Transverse colon (tissue), 3 donors: Measurements from ENCODE around the gene RCC2.

Experiments
- EP300 ChIP-seq: sonication (generic); formaldehyde crosslinking; IDR thresholded peaks from one replicate; pipeline ENCODE4 v1.6.1; 2017; ENCODE audit warnings: antibody characterized with exemption, low read depth
- POLR2A ChIP-seq: fragments of 450-650 bp; IDR thresholded peaks from one replicate; pipeline ENCODE4 v1.6.1; 2016; ENCODE audit warnings: antibody characterized with exemption, mild to moderate bottlenecking, moderate library complexity
- TF ChIP-seq, protein P1 (sequence below), 5 experiments: fragments of 200-600 bp in 3 of 5; fragments of 450-650 bp in 2 of 5; sonication (generic) in 3 of 5; IDR thresholded peaks; 1 replicate in 2 of 5; 2 replicates in 3 of 5; pipeline ENCODE4 v1.5.1; 2016 to 2017; ENCODE audit warnings: antibody characterized with exemption in 5 of 5, inconsistent platforms in 3 of 5, mild to moderate bottlenecking in 2 of 5, moderate library complexity in 1 of 5

DNA sequence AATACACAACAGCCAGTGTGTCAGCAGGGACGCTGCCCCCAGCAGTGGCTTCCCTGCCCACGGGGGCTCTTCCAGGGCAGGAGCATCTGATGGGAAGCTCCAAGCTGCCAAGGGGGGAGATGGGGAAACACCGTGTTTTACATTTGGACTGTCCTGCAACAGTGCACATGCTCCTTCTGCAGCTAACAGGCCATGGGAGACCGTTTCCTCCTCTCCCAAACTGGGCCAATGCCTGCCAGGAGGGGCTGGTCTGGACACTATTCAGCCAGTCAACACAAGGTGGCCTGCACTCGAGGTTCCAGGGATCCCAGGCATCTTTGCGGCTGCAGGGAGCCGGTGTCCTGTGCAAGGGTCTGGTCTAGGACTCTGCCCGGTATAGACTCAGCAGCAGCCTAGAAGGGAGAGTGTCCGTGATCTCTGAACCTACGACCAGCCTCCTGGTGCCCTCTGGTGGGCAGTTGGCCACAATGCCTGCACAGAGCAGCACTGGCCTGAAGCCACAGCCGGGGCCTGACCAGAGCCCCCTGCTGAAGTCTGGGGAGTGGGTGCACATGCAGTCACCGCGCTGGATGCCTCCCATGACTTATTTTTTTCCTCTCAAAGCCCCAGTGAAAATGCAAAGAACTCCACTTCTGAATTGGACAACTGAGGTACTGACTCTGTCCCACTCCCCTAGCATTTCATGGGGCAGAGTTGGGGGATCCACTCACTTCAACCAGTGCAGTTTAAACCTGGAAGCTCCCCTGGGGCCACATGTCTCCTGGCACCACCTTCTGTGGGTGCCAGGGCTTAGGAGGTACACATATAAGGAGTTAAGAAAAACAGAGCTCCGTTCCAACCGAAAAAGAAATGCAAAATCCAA lies 33.3 kb downstream of the RCC2 start:
- TF ChIP-seq, protein P1, sequence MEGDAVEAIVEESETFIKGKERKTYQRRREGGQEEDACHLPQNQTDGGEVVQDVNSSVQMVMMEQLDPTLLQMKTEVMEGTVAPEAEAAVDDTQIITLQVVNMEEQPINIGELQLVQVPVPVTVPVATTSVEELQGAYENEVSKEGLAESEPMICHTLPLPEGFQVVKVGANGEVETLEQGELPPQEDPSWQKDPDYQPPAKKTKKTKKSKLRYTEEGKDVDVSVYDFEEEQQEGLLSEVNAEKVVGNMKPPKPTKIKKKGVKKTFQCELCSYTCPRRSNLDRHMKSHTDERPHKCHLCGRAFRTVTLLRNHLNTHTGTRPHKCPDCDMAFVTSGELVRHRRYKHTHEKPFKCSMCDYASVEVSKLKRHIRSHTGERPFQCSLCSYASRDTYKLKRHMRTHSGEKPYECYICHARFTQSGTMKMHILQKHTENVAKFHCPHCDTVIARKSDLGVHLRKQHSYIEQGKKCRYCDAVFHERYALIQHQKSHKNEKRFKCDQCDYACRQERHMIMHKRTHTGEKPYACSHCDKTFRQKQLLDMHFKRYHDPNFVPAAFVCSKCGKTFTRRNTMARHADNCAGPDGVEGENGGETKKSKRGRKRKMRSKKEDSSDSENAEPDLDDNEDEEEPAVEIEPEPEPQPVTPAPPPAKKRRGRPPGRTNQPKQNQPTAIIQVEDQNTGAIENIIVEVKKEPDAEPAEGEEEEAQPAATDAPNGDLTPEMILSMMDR (IDR thresholded peaks at IDR 0.05): peak; percentile 55 to 75 (median 65)
- TF ChIP-seq POLR2A: no peak
- no peak for TF ChIP-seq EP300
